Endodermal cell (in vitro differentiated cells): ENCODE data around the gene ASXL2. TPM values are rescaled to one million over a fixed set of nuclear protein-coding genes. Genes with fewer than 3 reads are reported as not detected.
A peak's percentile ranks its signal among the peaks of the same experiment; 100 is the strongest.

Experiments used
- DNase-seq: peaks from one replicate; pipeline ENCODE4 v3.0.0-alpha.2; 2017
- H3K27ac ChIP-seq: 2 replicates; pipeline ENCODE4 v1.5.1; 2013; ENCODE audit warnings: mild to moderate bottlenecking, low read depth, low read length, moderate library complexity
- H3K27me3 ChIP-seq: 2 replicates; pipeline ENCODE4 v1.6.1; 2013; ENCODE audit warnings: mild to moderate bottlenecking, low read length, moderate library complexity; ENCODE audit not compliant: insufficient read depth, control insufficient read depth, poor library complexity, severe bottlenecking
- H3K36me3 ChIP-seq: 2 replicates; pipeline ENCODE4 v1.7.0; 2013; ENCODE audit warnings: mild to moderate bottlenecking, low read length, moderate library complexity; ENCODE audit not compliant: control insufficient read depth, insufficient read depth
- H3K4me1 ChIP-seq: one replicate; pipeline ENCODE4 v1.7.0; 2013; ENCODE audit warnings: low read length; ENCODE audit not compliant: control insufficient read depth, insufficient read depth
- H3K4me3 ChIP-seq: 2 replicates; pipeline ENCODE4 v1.5.1; 2013; ENCODE audit warnings: mild to moderate bottlenecking, low read length, moderate library complexity
- H3K9ac ChIP-seq: 2 replicates; pipeline ENCODE4 v1.6.1; 2013; ENCODE audit warnings: mild to moderate bottlenecking, low read length, moderate library complexity; ENCODE audit not compliant: poor library complexity, severe bottlenecking; ENCODE audit errors: extremely low read depth
- H3K9me3 ChIP-seq: 2 replicates; pipeline ENCODE4 v1.6.1; 2013; ENCODE audit warnings: mild to moderate bottlenecking, low read length, moderate library complexity; ENCODE audit not compliant: control insufficient read depth
- H3K27ac Mint-ChIP-seq: 2 replicates; pipeline ENCODE4 v1.8.0; 2020; ENCODE audit warnings: mixed read lengths
- H3K27me3 Mint-ChIP-seq: 2 replicates; pipeline ENCODE4 v1.8.0; 2021; ENCODE audit warnings: mild to moderate bottlenecking, mixed read lengths; ENCODE audit not compliant: insufficient read depth
- H3K36me3 Mint-ChIP-seq: 2 replicates; pipeline ENCODE4 v1.8.0; 2020; ENCODE audit warnings: low read depth, mixed read lengths
- H3K4me1 Mint-ChIP-seq: 2 replicates; pipeline ENCODE4 v1.8.0; 2020; ENCODE audit warnings: mixed read lengths
- H3K4me3 Mint-ChIP-seq: 2 replicates; pipeline ENCODE4 v1.8.0; 2020; ENCODE audit warnings: mild to moderate bottlenecking, moderate library complexity, mixed read lengths
- H3K9me3 Mint-ChIP-seq: 2 replicates; pipeline ENCODE4 v1.8.0; 2020; ENCODE audit warnings: mild to moderate bottlenecking, mixed read lengths
- WGBS, 2 experiments: methylation state at CpG; one replicate each; pipeline versions ENCODE4 v1.1.5 to v1.1.7; 2013; ENCODE audit warnings: missing lambda C conversion rate in 2 of 2, mixed read lengths in 1 of 2; ENCODE audit not compliant: insufficient coverage in 1 of 2, insufficient read length in 1 of 2; 5-methylcytosine and 5-hydroxymethylcytosine counted together
- total RNA-seq, 2 donors: library from RNA; stranded (reverse); fragmentation: NEBNext Ultra II Directional in 1 of 2; extraction: Animal tissue kit (Norgen Biotek cat#: 25700) in 1 of 2; gene quantifications; 2 replicates in 1 of 2; 3 replicates in 1 of 2; pipeline ENCODE4 v1.2.1, GENCODE V29; 2021
- TF ChIP-seq, protein P1 (sequence below): fragments of 200-600 bp; sonication (generic); conservative IDR thresholded peaks from 2 replicates; pipeline ENCODE4 v1.5.0; 2021; ENCODE audit warnings: antibody characterized with exemption, mild to moderate bottlenecking

Gene ASXL2
- total RNA-seq, 2 donors from 2014 or later: 33.2 to 41.7 TPM

DNA sequence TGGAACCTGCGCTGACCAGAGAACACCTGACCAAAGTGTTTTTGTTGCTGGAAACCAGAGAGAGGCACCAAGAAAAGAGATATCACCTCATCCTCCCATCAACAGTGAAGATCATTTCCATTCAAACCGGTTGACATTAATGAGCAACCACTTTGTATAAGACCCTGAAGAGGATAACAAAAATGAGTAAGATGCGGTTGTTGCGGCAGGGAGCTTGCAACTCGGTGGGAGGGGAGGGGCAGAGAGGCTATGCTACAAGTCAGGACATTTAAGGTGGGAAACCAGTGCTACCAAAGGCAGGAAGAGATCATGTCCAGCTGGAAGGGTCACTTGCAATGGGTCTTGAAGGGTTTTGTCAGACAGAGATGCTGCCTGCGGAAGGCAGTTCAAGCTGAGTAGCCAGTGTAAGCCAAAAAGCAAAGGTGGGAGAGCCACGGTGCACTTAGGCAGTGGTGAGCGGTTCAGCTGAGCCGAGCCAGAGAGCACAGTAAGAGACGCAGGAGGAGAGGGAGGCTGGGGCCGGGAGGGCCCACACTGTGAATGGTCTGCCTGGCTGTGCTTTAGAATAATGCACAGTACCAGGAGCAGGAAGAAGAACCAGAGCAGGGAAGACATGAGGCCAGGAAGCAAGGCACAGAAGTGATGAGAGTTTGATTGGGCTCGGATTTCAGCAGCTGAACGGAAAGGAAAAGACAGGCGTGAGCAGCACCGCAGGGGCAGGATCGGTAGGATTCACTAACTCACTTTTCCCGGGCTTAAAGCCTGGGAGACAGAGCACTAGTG lies 180.5 kb downstream of the ASXL2 start:
- Histone ChIP-seq H3K9me3 (no peaks in the 10 kb centered on the region), H3K4me1 (peaks cover 6% of the 10 kb centered on the region), H3K27me3 (peaks cover 12% of the 10 kb centered on the region), H3K9ac (no peak overlapping the region), H3K36me3 (no peaks in the 10 kb centered on the region), H3K4me3 (peak overlapping the region; percentile 54), H3K27ac (no peak overlapping the region)
- peak; percentile 67 for DNase-seq
- TF ChIP-seq, protein P1, sequence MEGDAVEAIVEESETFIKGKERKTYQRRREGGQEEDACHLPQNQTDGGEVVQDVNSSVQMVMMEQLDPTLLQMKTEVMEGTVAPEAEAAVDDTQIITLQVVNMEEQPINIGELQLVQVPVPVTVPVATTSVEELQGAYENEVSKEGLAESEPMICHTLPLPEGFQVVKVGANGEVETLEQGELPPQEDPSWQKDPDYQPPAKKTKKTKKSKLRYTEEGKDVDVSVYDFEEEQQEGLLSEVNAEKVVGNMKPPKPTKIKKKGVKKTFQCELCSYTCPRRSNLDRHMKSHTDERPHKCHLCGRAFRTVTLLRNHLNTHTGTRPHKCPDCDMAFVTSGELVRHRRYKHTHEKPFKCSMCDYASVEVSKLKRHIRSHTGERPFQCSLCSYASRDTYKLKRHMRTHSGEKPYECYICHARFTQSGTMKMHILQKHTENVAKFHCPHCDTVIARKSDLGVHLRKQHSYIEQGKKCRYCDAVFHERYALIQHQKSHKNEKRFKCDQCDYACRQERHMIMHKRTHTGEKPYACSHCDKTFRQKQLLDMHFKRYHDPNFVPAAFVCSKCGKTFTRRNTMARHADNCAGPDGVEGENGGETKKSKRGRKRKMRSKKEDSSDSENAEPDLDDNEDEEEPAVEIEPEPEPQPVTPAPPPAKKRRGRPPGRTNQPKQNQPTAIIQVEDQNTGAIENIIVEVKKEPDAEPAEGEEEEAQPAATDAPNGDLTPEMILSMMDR: no peak
- H3K27me3 Mint-ChIP-seq: no peaks in the 10 kb centered on the region
- 54 to 56% methylated on average over 14 to 17 of the region's 17 CpGs for WGBS, 2 experiments
- H3K27ac Mint-ChIP-seq: no peak overlapping the region
- no peaks in the 10 kb centered on the region for H3K36me3 Mint-ChIP-seq
- no peaks in the 10 kb centered on the region for H3K9me3 Mint-ChIP-seq
- no peaks in the 10 kb centered on the region for H3K4me1 Mint-ChIP-seq
- no peak overlapping the region for H3K4me3 Mint-ChIP-seq

DNA sequence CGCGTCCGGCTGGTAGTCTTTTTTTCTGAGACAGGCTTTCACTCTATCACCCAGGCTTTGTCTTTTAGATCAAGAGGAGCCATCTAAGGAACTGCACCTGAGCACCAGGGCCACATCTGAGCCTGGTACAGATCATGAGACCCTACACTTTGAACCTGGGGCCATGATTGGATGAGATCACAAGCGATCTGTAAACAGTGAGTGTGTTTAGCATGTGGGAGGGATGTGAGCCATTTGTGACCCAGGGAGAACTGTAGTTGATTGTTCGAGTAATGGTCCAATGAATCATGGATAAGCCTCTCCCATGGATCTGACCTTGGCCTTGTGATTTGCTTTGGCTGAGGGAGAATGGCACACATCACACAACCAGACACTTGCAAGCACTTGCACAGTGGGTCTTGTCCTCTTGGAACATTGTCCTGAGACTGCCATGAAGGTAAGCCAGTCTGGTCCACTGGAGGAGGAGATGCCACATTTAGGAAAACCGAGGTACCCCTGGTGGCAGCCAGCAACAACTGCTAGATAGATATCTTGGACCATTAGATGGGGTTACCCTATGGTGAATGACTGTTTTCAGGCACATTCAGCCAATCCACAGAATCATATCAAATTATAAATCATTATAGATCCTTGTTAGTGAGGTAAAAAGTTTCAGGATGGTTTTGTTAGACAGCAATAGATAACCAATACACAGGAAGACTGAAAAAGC lies 185.4 kb downstream of the ASXL2 start:
- H3K4me1 ChIP-seq: peaks cover 4% of the 10 kb centered on the region
- no peak overlapping the region for H3K4me3 ChIP-seq
- TF ChIP-seq, protein P1: peak; percentile 56
- H3K27ac ChIP-seq: no peak overlapping the region
- Mint-ChIP-seq H3K4me1 (peaks cover 1% of the 10 kb centered on the region), H3K36me3 (no peaks in the 10 kb centered on the region), H3K9me3 (no peaks in the 10 kb centered on the region), H3K27ac (no peak overlapping the region), H3K27me3 (peaks cover 4% of the 10 kb centered on the region), H3K4me3 (no peak overlapping the region)
- WGBS, 2 experiments: 93 to 100% methylated on average over 5 to 6 of the region's 6 CpGs
- no peaks in the 10 kb centered on the region for H3K9me3 ChIP-seq
- no peak for DNase-seq
- H3K9ac ChIP-seq: no peak overlapping the region
- H3K36me3 ChIP-seq: no peaks in the 10 kb centered on the region
- H3K27me3 ChIP-seq: no peaks in the 10 kb centered on the region

DNA sequence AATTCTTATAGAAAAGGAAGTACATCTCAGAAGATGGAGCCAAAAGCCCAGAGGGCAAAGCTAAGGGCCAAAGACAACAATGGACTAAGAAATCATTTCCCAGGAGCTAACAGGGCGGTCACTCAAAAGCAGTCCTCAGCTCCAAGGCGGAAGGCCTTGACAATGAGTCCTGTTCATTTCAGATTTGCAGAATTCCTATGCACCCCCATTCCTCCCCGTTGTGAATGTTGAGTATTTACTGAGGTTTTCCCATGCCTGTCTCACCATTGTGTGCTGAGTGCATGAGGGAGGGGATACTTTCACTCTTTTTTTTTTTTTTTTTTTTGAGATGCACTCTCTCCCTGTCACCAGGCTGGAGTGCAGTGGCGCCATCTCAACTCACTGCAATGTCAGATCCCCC lies 186.1 kb downstream of the ASXL2 start:
- Mint-ChIP-seq H3K27ac (no peak overlapping the region), H3K36me3 (no peaks in the 10 kb centered on the region), H3K4me1 (peaks cover 1% of the 10 kb centered on the region), H3K4me3 (no peak overlapping the region), H3K27me3 (peaks cover 11% of the 10 kb centered on the region), H3K9me3 (no peaks in the 10 kb centered on the region)
- H3K27ac ChIP-seq: no peak overlapping the region
- H3K9ac ChIP-seq: no peak overlapping the region
- no peaks in the 10 kb centered on the region for H3K27me3 ChIP-seq
- TF ChIP-seq, protein P1: no peak
- no peaks in the 10 kb centered on the region for H3K9me3 ChIP-seq
- DNase-seq: no peak
- 86 to 100% methylated on average over 1 to 3 of the region's 4 CpGs for WGBS, 2 experiments
- H3K4me3 ChIP-seq: no peak overlapping the region
- H3K4me1 ChIP-seq: no peaks in the 10 kb centered on the region
- no peaks in the 10 kb centered on the region for H3K36me3 ChIP-seq
